Mesothelial cell of epicardium (in vitro differentiated cells): ENCODE results near the gene JAG1. TPM values are rescaled to one million over a fixed set of nuclear protein-coding genes. Genes with fewer than 3 reads are reported as not detected.

Experiments used
- DNase-seq, 2 experiments: peaks; one replicate each; pipeline ENCODE4 v3.0.0; 2021; ENCODE audit warnings: low spot score in 2 of 2; ENCODE audit not compliant: unreplicated experiment in 2 of 2
- H3K27ac Mint-ChIP-seq: 2 replicates; pipeline ENCODE4 v1.8.0; 2021; ENCODE audit warnings: mixed read lengths
- H3K27me3 Mint-ChIP-seq: 2 replicates; pipeline ENCODE4 v1.8.0; 2021; ENCODE audit warnings: low read depth, mixed read lengths
- H3K36me3 Mint-ChIP-seq: 2 replicates; pipeline ENCODE4 v1.8.0; 2021; ENCODE audit warnings: mixed read lengths
- H3K4me1 Mint-ChIP-seq: 2 replicates; pipeline ENCODE4 v1.8.0; 2021; ENCODE audit warnings: mixed read lengths
- H3K4me3 Mint-ChIP-seq: 2 replicates; pipeline ENCODE4 v1.8.0; 2021; ENCODE audit warnings: mild to moderate bottlenecking, moderate library complexity, mixed read lengths
- H3K9me3 Mint-ChIP-seq: 2 replicates; pipeline ENCODE4 v1.8.0; 2021; ENCODE audit warnings: mixed read lengths
- total RNA-seq: library from RNA; stranded (reverse); gene quantifications from 3 replicates; pipeline ENCODE4 v1.2.1, GENCODE V29; 2021
- TF ChIP-seq, protein P1 (sequence below): fragments of 200-600 bp; sonication (generic); IDR thresholded peaks from one replicate; pipeline ENCODE4 v1.5.0; 2021; ENCODE audit warnings: antibody characterized with exemption; ENCODE audit not compliant: unreplicated experiment

JAG1 gene
- total RNA-seq, 1 donor from 2014 or later, result 70.9 TPM

DNA sequence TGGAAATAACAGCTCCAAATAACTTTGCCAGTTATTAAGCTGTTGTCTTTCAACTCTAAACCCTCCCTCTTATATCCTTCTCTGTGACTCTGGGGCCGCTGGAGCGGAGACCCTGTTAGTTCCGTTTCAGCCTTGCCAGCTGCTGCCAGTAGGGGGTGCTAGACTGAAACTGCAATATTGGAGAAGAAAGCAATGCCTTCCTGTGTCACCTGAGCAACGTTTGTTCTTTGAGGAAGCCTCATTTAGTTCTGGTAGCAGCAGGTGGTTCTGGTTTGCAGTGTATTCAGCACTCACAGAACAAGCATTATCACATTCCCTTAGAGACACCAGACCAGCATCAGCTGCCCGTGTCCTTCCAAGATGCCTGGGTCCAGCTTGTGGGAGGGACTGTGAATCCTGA, 22.9 kb upstream of the JAG1 start:
- no peaks in the 10 kb centered on the region for H3K9me3 Mint-ChIP-seq
- no peak for DNase-seq

DNA sequence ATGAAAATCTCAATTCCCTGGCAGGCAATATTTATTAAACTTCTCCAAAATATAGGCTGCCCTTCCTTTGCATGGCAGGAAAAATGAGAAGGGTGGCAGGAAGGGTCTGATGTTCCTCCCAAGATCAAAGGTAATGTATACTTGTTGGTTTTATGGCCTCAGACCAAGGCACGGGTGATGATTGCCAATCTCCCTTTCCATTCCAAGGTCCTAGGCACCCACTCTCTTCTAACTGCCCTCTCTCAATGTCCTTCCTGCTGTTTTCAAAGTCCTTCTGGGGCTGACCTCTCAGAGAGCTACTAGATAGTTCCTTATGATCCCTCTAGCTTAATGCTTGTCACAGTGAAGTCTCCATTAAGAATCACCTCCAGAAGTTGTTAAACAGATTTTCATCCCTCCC, 15.6 kb upstream of the JAG1 start:
- H3K4me1 Mint-ChIP-seq, result peaks cover 3% of the 10 kb centered on the region
- no peak for DNase-seq
- no peaks in the 10 kb centered on the region for H3K36me3 Mint-ChIP-seq
- H3K27ac Mint-ChIP-seq, result no peak overlapping the region
- H3K27me3 Mint-ChIP-seq, result peaks cover 5% of the 10 kb centered on the region
- H3K9me3 Mint-ChIP-seq, result no peaks in the 10 kb centered on the region
- TF ChIP-seq, protein P1, sequence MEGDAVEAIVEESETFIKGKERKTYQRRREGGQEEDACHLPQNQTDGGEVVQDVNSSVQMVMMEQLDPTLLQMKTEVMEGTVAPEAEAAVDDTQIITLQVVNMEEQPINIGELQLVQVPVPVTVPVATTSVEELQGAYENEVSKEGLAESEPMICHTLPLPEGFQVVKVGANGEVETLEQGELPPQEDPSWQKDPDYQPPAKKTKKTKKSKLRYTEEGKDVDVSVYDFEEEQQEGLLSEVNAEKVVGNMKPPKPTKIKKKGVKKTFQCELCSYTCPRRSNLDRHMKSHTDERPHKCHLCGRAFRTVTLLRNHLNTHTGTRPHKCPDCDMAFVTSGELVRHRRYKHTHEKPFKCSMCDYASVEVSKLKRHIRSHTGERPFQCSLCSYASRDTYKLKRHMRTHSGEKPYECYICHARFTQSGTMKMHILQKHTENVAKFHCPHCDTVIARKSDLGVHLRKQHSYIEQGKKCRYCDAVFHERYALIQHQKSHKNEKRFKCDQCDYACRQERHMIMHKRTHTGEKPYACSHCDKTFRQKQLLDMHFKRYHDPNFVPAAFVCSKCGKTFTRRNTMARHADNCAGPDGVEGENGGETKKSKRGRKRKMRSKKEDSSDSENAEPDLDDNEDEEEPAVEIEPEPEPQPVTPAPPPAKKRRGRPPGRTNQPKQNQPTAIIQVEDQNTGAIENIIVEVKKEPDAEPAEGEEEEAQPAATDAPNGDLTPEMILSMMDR, result no peak
- H3K4me3 Mint-ChIP-seq, result no peak overlapping the region

More for the DNA sequence above, 22.9 kb upstream of the JAG1 start:
- no peak overlapping the region for H3K4me3 Mint-ChIP-seq
- peaks cover 10% of the 10 kb centered on the region for H3K27me3 Mint-ChIP-seq
- TF ChIP-seq, protein P1, result peak; percentile 61
- no peak overlapping the region for H3K27ac Mint-ChIP-seq
- peaks cover 3% of the 10 kb centered on the region for H3K4me1 Mint-ChIP-seq
- no peaks in the 10 kb centered on the region for H3K36me3 Mint-ChIP-seq

DNA sequence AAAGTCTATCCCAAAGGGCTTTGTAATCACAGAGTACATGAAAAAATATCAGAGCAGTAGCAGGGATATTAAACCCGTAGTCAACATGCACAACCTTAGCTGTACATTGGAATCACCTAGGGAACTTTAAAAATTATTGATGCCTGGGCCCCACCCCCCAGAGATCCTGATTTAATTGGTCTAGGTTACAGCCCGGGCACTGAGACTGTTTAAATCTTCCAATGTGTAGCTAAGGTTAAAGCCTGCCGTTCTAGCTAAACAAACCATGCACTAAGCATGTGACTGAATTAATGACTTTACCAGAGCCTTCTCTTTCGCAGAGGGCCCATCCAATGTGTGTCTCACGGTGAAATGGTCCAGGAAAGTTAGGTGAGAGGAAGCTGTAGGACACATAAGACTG, 14.1 kb upstream of the JAG1 start:
- Mint-ChIP-seq H3K27ac (no peak overlapping the region), H3K27me3 (peaks cover 5% of the 10 kb centered on the region), H3K9me3 (no peaks in the 10 kb centered on the region), H3K4me1 (peaks cover 3% of the 10 kb centered on the region), H3K36me3 (no peaks in the 10 kb centered on the region), H3K4me3 (no peak overlapping the region)
- DNase-seq, result no peak
- TF ChIP-seq, protein P1, result no peak

DNA sequence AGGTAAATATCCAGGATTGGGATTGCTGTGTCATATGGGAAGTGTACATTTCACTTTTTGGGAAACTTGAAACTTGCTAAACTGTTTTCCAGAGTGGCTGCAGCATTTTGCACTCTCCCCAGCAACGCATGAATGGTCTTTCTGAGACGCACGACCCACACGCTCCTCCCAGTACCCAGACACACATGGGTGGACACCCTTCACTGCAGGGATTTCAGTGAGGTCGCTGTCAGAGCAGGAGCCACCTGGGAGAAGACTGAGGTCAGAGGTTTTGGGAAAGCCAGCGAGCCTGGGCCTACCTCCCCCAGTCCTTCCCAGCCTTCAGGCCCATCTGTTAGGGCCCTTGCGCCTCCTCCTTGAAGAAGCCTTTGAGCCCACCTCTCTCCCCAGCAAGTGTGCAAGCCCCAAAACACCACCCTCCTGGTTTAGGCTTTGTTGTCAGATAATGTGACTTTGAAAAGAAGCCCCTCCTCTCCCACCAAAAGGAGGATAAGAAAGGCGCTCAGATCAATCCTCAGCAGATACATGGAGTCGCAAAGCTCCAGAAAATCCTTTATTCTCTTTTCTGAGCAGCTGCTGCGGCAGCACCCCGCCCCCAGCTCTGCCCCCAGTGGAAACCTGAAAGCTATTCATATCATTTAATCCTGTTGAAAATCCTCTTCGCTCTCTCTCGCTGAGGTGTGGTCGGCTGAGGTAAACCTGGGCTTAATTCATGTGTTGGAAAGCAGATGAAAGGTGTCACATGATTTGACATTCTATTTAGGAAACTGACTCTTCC, 12.7 kb upstream of the JAG1 start:
- no peak overlapping the region for H3K27ac Mint-ChIP-seq
- H3K9me3 Mint-ChIP-seq, result no peaks in the 10 kb centered on the region
- no peak overlapping the region for H3K4me3 Mint-ChIP-seq
- no peak for DNase-seq
- peaks cover 5% of the 10 kb centered on the region for H3K27me3 Mint-ChIP-seq
- TF ChIP-seq, protein P1, result no peak
- H3K36me3 Mint-ChIP-seq, result no peaks in the 10 kb centered on the region
- H3K4me1 Mint-ChIP-seq, result no peaks in the 10 kb centered on the region

DNA sequence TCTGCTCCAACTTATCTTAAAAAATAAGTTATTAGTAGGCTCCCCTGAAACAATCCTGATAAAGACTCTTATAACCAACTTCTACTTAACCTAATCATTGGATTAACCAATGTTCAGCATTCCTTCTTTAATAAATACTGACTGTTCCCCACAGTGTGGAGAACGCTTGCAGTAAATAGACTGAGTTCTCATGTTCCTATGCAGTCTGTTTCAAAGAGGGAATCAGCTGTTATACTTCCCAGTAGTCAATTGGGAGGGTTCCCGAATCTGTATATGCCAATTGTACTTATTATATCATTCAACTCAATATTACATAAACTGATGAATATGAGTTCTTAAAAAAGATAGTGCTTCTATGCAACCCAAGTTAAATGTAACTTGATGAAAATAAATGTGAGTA, 9.7 kb upstream of the JAG1 start:
- TF ChIP-seq, protein P1, result no peak
- H3K9me3 Mint-ChIP-seq, result peaks cover 3% of the 10 kb centered on the region
- H3K27me3 Mint-ChIP-seq, result no peaks in the 10 kb centered on the region
- no peak overlapping the region for H3K4me3 Mint-ChIP-seq
- no peaks in the 10 kb centered on the region for H3K36me3 Mint-ChIP-seq
- no peak for DNase-seq
- H3K4me1 Mint-ChIP-seq, result no peaks in the 10 kb centered on the region
- no peak overlapping the region for H3K27ac Mint-ChIP-seq

DNA sequence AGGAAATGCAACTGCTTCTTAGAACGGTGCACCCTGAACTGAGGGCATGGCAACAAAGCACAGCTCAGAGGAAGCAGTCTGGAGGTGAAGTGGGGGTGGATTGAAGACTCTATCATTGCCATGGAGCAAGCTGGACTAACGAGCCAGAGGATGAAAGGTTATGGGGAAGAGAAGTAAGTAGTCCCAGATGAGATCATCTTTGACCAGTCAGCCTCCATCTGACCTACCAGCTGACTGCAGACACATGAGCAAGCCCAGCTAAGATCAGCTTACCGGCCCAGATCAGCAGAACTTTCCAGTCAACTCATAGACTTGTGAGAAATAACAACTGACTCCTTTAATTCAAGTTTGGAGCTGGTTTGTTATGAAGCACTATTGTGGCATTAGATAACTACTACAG, 9.1 kb upstream of the JAG1 start:
- DNase-seq, result no peak
- Mint-ChIP-seq H3K4me1 (no peaks in the 10 kb centered on the region), H3K27me3 (no peaks in the 10 kb centered on the region), H3K27ac (no peak overlapping the region), H3K9me3 (peaks cover 3% of the 10 kb centered on the region), H3K36me3 (no peaks in the 10 kb centered on the region), H3K4me3 (no peak overlapping the region)
- TF ChIP-seq, protein P1, result no peak
